SK-N-SH (cell line): ENCODE data around the gene ALDH1L1. TPM values are rescaled to one million over a fixed set of nuclear protein-coding genes. Genes with fewer than 3 reads are reported as not detected.
A peak's percentile ranks its signal among the peaks of the same experiment; 100 is the strongest.

ENCODE experiments used
- CTCF ChIA-PET: fragments of 300-600, 350-600 bp; formaldehyde crosslinking; extraction: SDS; loops from one replicate; lab custom pipeline; 2021; lab: Yijun Ruan, JAX
- POLR2A ChIA-PET: fragments of 350-600 bp; sonication (Branson Sonifier 250); formaldehyde crosslinking; extraction: SDS; loops from one replicate; lab custom pipeline; 2020; ENCODE audit warnings: antibody characterized with exemption, inconsistent platforms; lab: Yijun Ruan, JAX
- DNase-seq: peaks from one replicate; pipeline ENCODE4 v3.0.0; 2012
- H2AFZ ChIP-seq: fragments of 200-600 bp; sonication (generic); 2 replicates; pipeline ENCODE4 v1.8.1; 2016; ENCODE audit warnings: antibody characterized with exemption, mild to moderate bottlenecking, low read depth
- H3F3A ChIP-seq: fragments of 200-600 bp; sonication (generic); replicated peaks from 2 replicates; pipeline ENCODE3; 2016; ENCODE audit warnings: antibody characterized with exemption, mild to moderate bottlenecking; ENCODE audit not compliant: insufficient read depth
- H3K27ac ChIP-seq, 2 experiments: fragments of 200-500 bp in 1 of 2; fragments of 200-600 bp in 1 of 2; sonication (Bioruptor generic) in 1 of 2; sonication (generic), shearing (Covaris generic) in 1 of 2; 2 replicates each; pipeline versions ENCODE4 v1.5.1 to v1.6.1; 2014 to 2016; ENCODE audit warnings: low read depth in 2 of 2, inconsistent platforms in 1 of 2, low read length in 1 of 2, mild to moderate bottlenecking in 1 of 2, mixed read lengths in 1 of 2
- H3K27me3 ChIP-seq: fragments of 200-600 bp; sonication (generic), shearing (Covaris generic); 2 replicates; pipeline ENCODE4 v1.6.1; 2016; ENCODE audit warnings: mixed run types; ENCODE audit not compliant: insufficient read depth
- H3K36me3 ChIP-seq, 2 experiments: fragments of 200-500 bp in 1 of 2; fragments of 200-600 bp in 1 of 2; sonication (Bioruptor generic) in 1 of 2; sonication (generic) in 1 of 2; replicated peaks in 1 of 2; 2 replicates each; pipeline versions ENCODE3 to v1.5.1; 2014 to 2016; ENCODE audit warnings: low read length in 1 of 2, mild to moderate bottlenecking in 1 of 2; ENCODE audit not compliant: insufficient read depth in 2 of 2, control insufficient read depth in 1 of 2
- H3K4me1 ChIP-seq, 2 experiments: fragments of 200-500 bp in 1 of 2; fragments of 200-600 bp in 1 of 2; sonication (Bioruptor generic) in 1 of 2; sonication (generic), shearing (Covaris generic) in 1 of 2; 2 replicates each; pipeline versions ENCODE4 v1.5.1 to v1.6.1; 2014 to 2016; ENCODE audit warnings: low read depth in 1 of 2, low read length in 1 of 2, mixed run types in 1 of 2; ENCODE audit not compliant: insufficient read depth in 2 of 2, control insufficient read depth in 1 of 2
- H3K4me2 ChIP-seq: fragments of 200-600 bp; sonication (generic), shearing (Covaris generic); 2 replicates; pipeline ENCODE4 v1.6.1; 2017; ENCODE audit warnings: mixed run types
- H3K4me3 ChIP-seq, 2 experiments: fragments of 200-500 bp in 1 of 2; fragments of 200-600 bp in 1 of 2; sonication (Bioruptor generic) in 1 of 2; sonication (generic), shearing (Covaris generic) in 1 of 2; 2 replicates each; pipeline versions ENCODE4 v1.5.1 to v1.8.1; 2014 to 2016; ENCODE audit warnings: low read depth in 2 of 2, inconsistent platforms in 1 of 2, low read length in 1 of 2, mild to moderate bottlenecking in 1 of 2, mixed read lengths in 1 of 2, moderate library complexity in 1 of 2
- H3K79me2 ChIP-seq: fragments of 200-600 bp; sonication (generic); 2 replicates; pipeline ENCODE4 v1.8.1; 2017; ENCODE audit warnings: mild to moderate bottlenecking; ENCODE audit not compliant: insufficient read depth
- H3K9ac ChIP-seq: fragments of 200-600 bp; sonication (generic); 2 replicates; pipeline ENCODE4 v1.6.1; 2017; ENCODE audit warnings: mixed run types
- H3K9me2 ChIP-seq: fragments of 200-600 bp; sonication (generic); 2 replicates; pipeline ENCODE4 v1.6.1; 2017; ENCODE audit warnings: mixed run types
- H3K9me3 ChIP-seq: fragments of 200-600 bp; sonication (generic); 2 replicates; pipeline ENCODE4 v1.6.1; 2017; ENCODE audit warnings: mixed run types, mild to moderate bottlenecking, moderate library complexity
- H4K20me1 ChIP-seq: fragments of 200-600 bp; sonication (generic); 2 replicates; pipeline ENCODE4 v1.6.1; 2017; ENCODE audit warnings: mild to moderate bottlenecking, mixed run types; ENCODE audit not compliant: insufficient read depth
- MEF2A ChIP-seq: IDR thresholded peaks from 2 replicates; pipeline ENCODE4 v1.4.0; 2012; ENCODE audit warnings: low read depth, borderline replicate concordance
- NFIC ChIP-seq: IDR thresholded peaks from 2 replicates; pipeline ENCODE4 v1.4.0; 2012; ENCODE audit warnings: borderline replicate concordance
- RCOR1 ChIP-seq: fragments of 150-350 bp; IDR thresholded peaks from 2 replicates; pipeline ENCODE4 v1.6.1; 2017; ENCODE audit warnings: antibody characterized with exemption, low read length
- SMC3 ChIP-seq: IDR thresholded peaks from 2 replicates; pipeline ENCODE4 v1.6.1; 2012; ENCODE audit warnings: low read depth, low read length, improper control_type of control experiment
- TAF1 ChIP-seq: IDR thresholded peaks from 2 replicates; pipeline ENCODE4 v1.6.1; 2012; ENCODE audit warnings: low read depth, mild to moderate bottlenecking, low read length, moderate library complexity, borderline replicate concordance
- WGBS: methylation state at CpG from one replicate; pipeline ENCODE4 v1.1.6; 2017; ENCODE audit warnings: low lambda C conversion rate; 5-methylcytosine and 5-hydroxymethylcytosine counted together
- polyA plus RNA-seq, 3 experiments: library from polyadenylated mRNA; depleted of rRNA; stranded (reverse); fragments of >200 nt; gene quantifications; 2 replicates each; pipeline ENCODE4 v1.2.3, GENCODE V29; 2012
- TF ChIP-seq, protein P1 (sequence below): fragments of 150-350 bp; IDR thresholded peaks from 2 replicates; pipeline ENCODE4 v1.6.1; 2017; ENCODE audit warnings: antibody characterized with exemption, low read length, low read depth, borderline replicate concordance
- TF ChIP-seq, protein P2 (sequence below): IDR thresholded peaks from 2 replicates; pipeline ENCODE4 v1.6.1; 2012; ENCODE audit warnings: mild to moderate bottlenecking, low read depth, low read length, moderate library complexity
- TF ChIP-seq, protein P3 (sequence below): IDR thresholded peaks from 2 replicates; pipeline ENCODE4 v1.4.0; 2012; ENCODE audit warnings: low read depth, borderline replicate concordance

The ALDH1L1 gene
- polyA plus RNA-seq, 1 of the 3 experiments (the other 2 are of a cell fraction): not detected

DNA sequence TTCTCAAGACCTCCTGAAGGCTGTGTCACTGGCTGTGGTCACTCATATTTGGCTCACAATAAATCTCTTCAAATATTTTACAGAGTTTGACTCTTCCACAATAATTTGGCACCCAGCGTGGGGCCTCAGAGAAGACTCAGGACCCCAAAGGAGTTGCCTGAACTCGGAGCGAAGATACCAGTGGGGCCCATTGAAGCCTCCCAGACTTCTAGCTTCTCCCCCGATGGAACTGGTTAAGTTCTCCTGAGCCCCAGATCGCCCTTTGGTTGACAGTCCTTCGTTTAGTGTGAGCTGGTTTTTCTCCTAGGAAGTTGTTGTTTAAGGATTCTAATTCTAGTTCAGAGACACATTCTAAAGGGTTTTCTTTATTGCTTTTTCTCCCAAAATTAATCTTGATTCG is 95.1 kb downstream of the ALDH1L1 start:
- H4K20me1 ChIP-seq: no peaks in the 10 kb centered on the region
- no peaks in the 10 kb centered on the region for H3K36me3 ChIP-seq
- DNase-seq: no peak
- H3K79me2 ChIP-seq: peaks cover 4% of the 10 kb centered on the region; the same call in 1 of the 2 replicates
- no peaks in the 10 kb centered on the region for H3K27me3 ChIP-seq
- no peaks in the 10 kb centered on the region for H3F3A ChIP-seq
- ChIA-PET CTCF (interaction anchor here (0.8 kb wide), 1 partner anchor 49 kb away, joined by 3 read pairs; no protein-coding TSS in a partner anchor), POLR2A (no interaction called here)
- no peak for TF ChIP-seq SMC3
- no peak for TF ChIP-seq NFIC
- TF ChIP-seq, protein P1, sequence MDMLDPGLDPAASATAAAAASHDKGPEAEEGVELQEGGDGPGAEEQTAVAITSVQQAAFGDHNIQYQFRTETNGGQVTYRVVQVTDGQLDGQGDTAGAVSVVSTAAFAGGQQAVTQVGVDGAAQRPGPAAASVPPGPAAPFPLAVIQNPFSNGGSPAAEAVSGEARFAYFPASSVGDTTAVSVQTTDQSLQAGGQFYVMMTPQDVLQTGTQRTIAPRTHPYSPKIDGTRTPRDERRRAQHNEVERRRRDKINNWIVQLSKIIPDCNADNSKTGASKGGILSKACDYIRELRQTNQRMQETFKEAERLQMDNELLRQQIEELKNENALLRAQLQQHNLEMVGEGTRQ: no peak
- TF ChIP-seq MEF2A: no peak
- no peak for TF ChIP-seq RCOR1
- no peak overlapping the region for H3K27ac ChIP-seq
- no peak overlapping the region for H3K9ac ChIP-seq
- 81% methylated on average over 4 of the region's 7 CpGs for WGBS
- no peak overlapping the region for H3K4me2 ChIP-seq
- H3K9me2 ChIP-seq: no peaks in the 10 kb centered on the region
- peaks cover 14% of the 10 kb centered on the region; the same call in 1 of the 2 replicates for H3K9me3 ChIP-seq
- H2AFZ ChIP-seq: no peak overlapping the region
- H3K4me3 ChIP-seq: no peak overlapping the region
- H3K4me1 ChIP-seq: peaks cover 0 to 15% of the 10 kb centered on the region in 2 experiments; a peak in 2 of 4 replicates

DNA sequence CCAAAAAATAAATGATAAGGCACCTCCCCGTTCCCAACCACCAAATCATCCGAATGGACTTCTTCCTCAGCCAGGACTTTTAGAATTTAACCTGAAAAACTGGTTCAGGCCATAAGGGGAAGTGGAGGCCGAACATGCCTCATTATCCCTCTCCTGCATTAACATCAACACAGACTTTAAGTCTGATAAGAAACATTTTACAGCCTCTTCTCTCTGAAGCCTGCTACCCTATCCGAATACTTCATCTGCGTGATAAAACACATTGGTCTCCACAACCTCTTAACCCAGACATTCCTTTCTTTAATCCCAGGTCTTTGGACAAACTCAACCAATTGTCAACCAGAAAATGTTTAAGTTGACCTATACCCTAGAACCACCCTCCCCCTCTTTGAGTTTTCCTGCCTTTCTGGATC is 95.6 kb downstream of the ALDH1L1 start:
- Histone ChIP-seq H3F3A (no peaks in the 10 kb centered on the region), H3K9me2 (no peaks in the 10 kb centered on the region), H3K36me3 (peaks cover 0 to 2% of the 10 kb centered on the region in 2 experiments), H3K9me3 (peaks cover 14% of the 10 kb centered on the region; the same call in 1 of the 2 replicates), H3K27ac (no peak overlapping the region; a peak in 1 of 4 replicates), H3K4me2 (peak overlapping the region; percentile 80), H3K79me2 (peaks cover 4% of the 10 kb centered on the region; the same call in 1 of the 2 replicates), H3K4me1 (peaks cover 0 to 15% of the 10 kb centered on the region in 2 experiments; a peak in 2 of 4 replicates), H3K4me3 (peak overlapping the region; percentile 66 to 76; a peak in 3 of 4 replicates), H3K27me3 (no peaks in the 10 kb centered on the region), H4K20me1 (no peaks in the 10 kb centered on the region), H2AFZ (peak overlapping the region; percentile 75), H3K9ac (no peak overlapping the region)
- ChIA-PET CTCF (interaction anchor here (0.6 to 1.4 kb wide), 5 partner anchors 8 to 113 kb away, joined by 3 to 5 read pairs (median 3); no protein-coding TSS in a partner anchor), POLR2A (no interaction called here)
- TF ChIP-seq, protein P2, sequence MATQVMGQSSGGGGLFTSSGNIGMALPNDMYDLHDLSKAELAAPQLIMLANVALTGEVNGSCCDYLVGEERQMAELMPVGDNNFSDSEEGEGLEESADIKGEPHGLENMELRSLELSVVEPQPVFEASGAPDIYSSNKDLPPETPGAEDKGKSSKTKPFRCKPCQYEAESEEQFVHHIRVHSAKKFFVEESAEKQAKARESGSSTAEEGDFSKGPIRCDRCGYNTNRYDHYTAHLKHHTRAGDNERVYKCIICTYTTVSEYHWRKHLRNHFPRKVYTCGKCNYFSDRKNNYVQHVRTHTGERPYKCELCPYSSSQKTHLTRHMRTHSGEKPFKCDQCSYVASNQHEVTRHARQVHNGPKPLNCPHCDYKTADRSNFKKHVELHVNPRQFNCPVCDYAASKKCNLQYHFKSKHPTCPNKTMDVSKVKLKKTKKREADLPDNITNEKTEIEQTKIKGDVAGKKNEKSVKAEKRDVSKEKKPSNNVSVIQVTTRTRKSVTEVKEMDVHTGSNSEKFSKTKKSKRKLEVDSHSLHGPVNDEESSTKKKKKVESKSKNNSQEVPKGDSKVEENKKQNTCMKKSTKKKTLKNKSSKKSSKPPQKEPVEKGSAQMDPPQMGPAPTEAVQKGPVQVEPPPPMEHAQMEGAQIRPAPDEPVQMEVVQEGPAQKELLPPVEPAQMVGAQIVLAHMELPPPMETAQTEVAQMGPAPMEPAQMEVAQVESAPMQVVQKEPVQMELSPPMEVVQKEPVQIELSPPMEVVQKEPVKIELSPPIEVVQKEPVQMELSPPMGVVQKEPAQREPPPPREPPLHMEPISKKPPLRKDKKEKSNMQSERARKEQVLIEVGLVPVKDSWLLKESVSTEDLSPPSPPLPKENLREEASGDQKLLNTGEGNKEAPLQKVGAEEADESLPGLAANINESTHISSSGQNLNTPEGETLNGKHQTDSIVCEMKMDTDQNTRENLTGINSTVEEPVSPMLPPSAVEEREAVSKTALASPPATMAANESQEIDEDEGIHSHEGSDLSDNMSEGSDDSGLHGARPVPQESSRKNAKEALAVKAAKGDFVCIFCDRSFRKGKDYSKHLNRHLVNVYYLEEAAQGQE: no peak
- TF ChIP-seq TAF1: no peak
- TF ChIP-seq, protein P3, sequence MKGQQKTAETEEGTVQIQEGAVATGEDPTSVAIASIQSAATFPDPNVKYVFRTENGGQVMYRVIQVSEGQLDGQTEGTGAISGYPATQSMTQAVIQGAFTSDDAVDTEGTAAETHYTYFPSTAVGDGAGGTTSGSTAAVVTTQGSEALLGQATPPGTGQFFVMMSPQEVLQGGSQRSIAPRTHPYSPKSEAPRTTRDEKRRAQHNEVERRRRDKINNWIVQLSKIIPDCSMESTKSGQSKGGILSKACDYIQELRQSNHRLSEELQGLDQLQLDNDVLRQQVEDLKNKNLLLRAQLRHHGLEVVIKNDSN: no peak
- DNase-seq: no peak
- 75% methylated on average over 5 of the region's 5 CpGs for WGBS
